ENCODE data around the gene SPARC. TPM values are rescaled to one million over a fixed set of nuclear protein-coding genes. Genes with fewer than 3 reads are reported as not detected.

Gene SPARC
- total RNA-seq, 2 experiments from 2014 or later, result 0.78 to 0.80 TPM

- Mint-ChIP-seq H3K36me3 (ENCODE audit: low read depth) (no peaks in the 10 kb centered on the region), H3K4me3 (no peak overlapping the region), H3K27me3 (peaks cover 7% of the 10 kb centered on the region), H3K9me3 (no peaks in the 10 kb centered on the region), H3K27ac (no peak overlapping the region), H3K4me1 (ENCODE audit: low read depth) (no peaks in the 10 kb centered on the region)
- no peaks in the 10 kb centered on the region for H3K27me3 ChIP-seq (ENCODE audit: control insufficient read depth in 1 of 2, insufficient read depth in 2 of 2, low read length in 2 of 2)
- no peaks in the 10 kb centered on the region for H3K4me1 ChIP-seq (ENCODE audit: insufficient read depth, low read length)
- H3K4me3 ChIP-seq (ENCODE audit: low read length), result no peak overlapping the region
- no peak for TF ChIP-seq CTCF (IDR thresholded peaks at IDR 0.05)
- no peaks in the 10 kb centered on the region for H3K36me3 ChIP-seq (ENCODE audit: insufficient read depth, low read length)
- H3K9me3 ChIP-seq (ENCODE audit: control insufficient read depth in 1 of 2, insufficient read depth in 1 of 2, low read length in 2 of 2), result no peaks in the 10 kb centered on the region
- intact Hi-C loops (cut with DNase I, micrococcal nuclease), result no loop called here
- ChIA-PET CTCF (no interaction called here), POLR2A (no interaction called here)
- DNase-seq, result no peak
- ATAC-seq (ENCODE audit: poor library complexity), result no peak
- H3K27ac ChIP-seq (ENCODE audit: low read depth in 1 of 2, low read length in 2 of 2), result no peak overlapping the region
Observed at GRCh38 chr5:151720215-151720614, 33.5 kb upstream of the SPARC start.

GRCh38 chr5:151719228-151720000, 32.7 kb upstream of the SPARC start:
- intact Hi-C loops (cut with DNase I, micrococcal nuclease), result no loop called here
- Histone ChIP-seq H3K27ac (ENCODE audit: low read depth in 1 of 2, low read length in 2 of 2) (no peak overlapping the region), H3K4me1 (ENCODE audit: insufficient read depth, low read length) (no peaks in the 10 kb centered on the region), H3K9me3 (ENCODE audit: control insufficient read depth in 1 of 2, insufficient read depth in 1 of 2, low read length in 2 of 2) (peaks cover 0 to 2% of the 10 kb centered on the region in 2 experiments), H3K27me3 (ENCODE audit: control insufficient read depth in 1 of 2, insufficient read depth in 2 of 2, low read length in 2 of 2) (no peaks in the 10 kb centered on the region), H3K4me3 (ENCODE audit: low read length) (no peak overlapping the region), H3K36me3 (ENCODE audit: insufficient read depth, low read length) (no peaks in the 10 kb centered on the region)
- Mint-ChIP-seq H3K4me3 (no peak overlapping the region), H3K27ac (no peak overlapping the region), H3K4me1 (ENCODE audit: low read depth) (no peaks in the 10 kb centered on the region), H3K27me3 (peaks cover 7% of the 10 kb centered on the region), H3K36me3 (ENCODE audit: low read depth) (no peaks in the 10 kb centered on the region), H3K9me3 (no peaks in the 10 kb centered on the region)
- ATAC-seq (ENCODE audit: poor library complexity) (no peak), DNase-seq (peak in 4 of 14 experiments; percentile 7 to 26 (median 14))
- POLR2A ChIA-PET, result no interaction called here
- CTCF ChIA-PET, result no interaction called here
- no peak for TF ChIP-seq CTCF (IDR thresholded peaks at IDR 0.05)

- intact Hi-C loops (cut with DNase I, micrococcal nuclease), result no loop called here
Observed at GRCh38 chr5:151718646-151719045, 31.9 kb upstream of the SPARC start.

More at GRCh38 chr5:151718646-151719045, 31.9 kb upstream of the SPARC start:
- Histone ChIP-seq H3K4me3 (ENCODE audit: low read length) (no peak overlapping the region), H3K4me1 (ENCODE audit: insufficient read depth, low read length) (no peaks in the 10 kb centered on the region), H3K36me3 (ENCODE audit: insufficient read depth, low read length) (no peaks in the 10 kb centered on the region), H3K27ac (ENCODE audit: low read depth in 1 of 2, low read length in 2 of 2) (no peak overlapping the region), H3K27me3 (ENCODE audit: control insufficient read depth in 1 of 2, insufficient read depth in 2 of 2, low read length in 2 of 2) (no peaks in the 10 kb centered on the region), H3K9me3 (ENCODE audit: control insufficient read depth in 1 of 2, insufficient read depth in 1 of 2, low read length in 2 of 2) (peaks cover 0 to 7% of the 10 kb centered on the region in 2 experiments)
- no peak for TF ChIP-seq CTCF (IDR thresholded peaks at IDR 0.05)
- H3K36me3 Mint-ChIP-seq (ENCODE audit: low read depth), result no peaks in the 10 kb centered on the region
- POLR2A ChIA-PET, result no interaction called here
- H3K27ac Mint-ChIP-seq, result no peak overlapping the region
- no peak overlapping the region for H3K4me3 Mint-ChIP-seq
- CTCF ChIA-PET, result no interaction called here
- H3K9me3 Mint-ChIP-seq, result no peaks in the 10 kb centered on the region
- ATAC-seq (ENCODE audit: poor library complexity) (no peak), DNase-seq (no peak)
- H3K27me3 Mint-ChIP-seq, result peaks cover 7% of the 10 kb centered on the region
- no peaks in the 10 kb centered on the region for H3K4me1 Mint-ChIP-seq (ENCODE audit: low read depth)

Data from CD4-positive, alpha-beta T cell (primary cell).